Measurements from ENCODE around the gene MAP3K20. TPM values are rescaled to one million over a fixed set of nuclear protein-coding genes. Genes with fewer than 3 reads are reported as not detected.
"Not testable (repeated sequence)": the region's sequence is repeated elsewhere in the genome, so short reads cannot be mapped to it uniquely, and the experiment has no call there.

Gene MAP3K20
- total RNA-seq, 1 experiment from 2014 or later: 25.2 TPM

DNA sequence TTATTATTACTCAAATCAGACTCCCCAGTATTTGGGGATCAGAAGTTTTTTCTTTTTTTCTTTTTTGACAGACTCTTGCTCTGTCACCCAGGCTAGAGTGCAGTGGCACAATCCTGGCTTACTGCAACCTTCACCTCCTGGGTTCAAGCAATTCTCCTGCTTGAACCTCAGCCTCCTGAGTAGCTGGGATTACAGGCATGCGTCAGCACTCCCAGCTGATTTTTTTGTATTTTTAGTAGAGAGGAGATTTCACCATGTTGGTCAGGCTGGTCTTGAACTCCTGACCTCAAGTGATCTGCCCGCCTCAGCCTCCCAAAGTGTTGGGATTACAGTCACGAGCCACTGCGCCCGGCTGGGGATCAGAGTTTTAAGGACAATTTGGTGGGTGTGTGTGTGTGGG, 233.7 kb downstream of the MAP3K20 start:
- DNase-seq (ENCODE audit: low read depth): not testable (repeated sequence)

- no peak for DNase-seq (ENCODE audit: low read depth)
Observed at GRCh38 chr2:173311844-173312606, 236.4 kb downstream of the MAP3K20 start.

Measured in HT1080 (cell line).